Spleen (tissue), 11 donors: Measurements from ENCODE around the gene ADAM23. TPM values are rescaled to one million over a fixed set of nuclear protein-coding genes. Genes with fewer than 3 reads are reported as not detected.

Experiments
- DNase-seq: peaks from one replicate; pipeline ENCODE4 v3.0.0-alpha.2; 2020
- H3K27ac ChIP-seq, 8 donors: fragments of 200-600 bp; sonication (generic) in 7 of 8; 1 replicate in 4 of 8; 2 replicates in 4 of 8; pipeline versions ENCODE4 v1.5.0 to v1.8.0; 2016 to 2021; ENCODE audit warnings: inconsistent platforms in 4 of 8, mild to moderate bottlenecking in 4 of 8, moderate library complexity in 1 of 8
- H3K27me3 ChIP-seq, 7 donors: fragments of 200-600 bp; sonication (generic) in 6 of 7; replicated peaks in 1 of 7; 1 replicate in 4 of 7; 2 replicates in 3 of 7; pipeline versions ENCODE4 v1.5.0 to v1.8.0; 2016 to 2021; ENCODE audit warnings: inconsistent platforms in 3 of 7, mild to moderate bottlenecking in 1 of 7
- H3K36me3 ChIP-seq, 6 donors: fragments of 200-600 bp; sonication (generic) in 5 of 6; 1 replicate in 4 of 6; 2 replicates in 2 of 6; pipeline versions ENCODE4 v1.5.0 to v1.8.0; 2016 to 2021; ENCODE audit warnings: inconsistent platforms in 2 of 6
- H3K4me1 ChIP-seq, 6 donors: fragments of 200-600 bp; sonication (generic) in 5 of 6; 1 replicate in 3 of 6; 2 replicates in 3 of 6; pipeline versions ENCODE4 v1.5.0 to v1.8.0; 2016 to 2021; ENCODE audit warnings: inconsistent platforms in 3 of 6
- H3K4me3 ChIP-seq, 8 donors: fragments of 200-600 bp; sonication (generic) in 7 of 8; 1 replicate in 4 of 8; 2 replicates in 4 of 8; pipeline versions ENCODE4 v1.5.0 to v1.8.0; 2016 to 2021; ENCODE audit warnings: inconsistent platforms in 4 of 8, mild to moderate bottlenecking in 4 of 8, moderate library complexity in 2 of 8
- H3K9me3 ChIP-seq, 8 donors: fragments of 200-600 bp; sonication (generic) in 7 of 8; 1 replicate in 4 of 8; 2 replicates in 4 of 8; pipeline versions ENCODE4 v1.5.0 to v1.8.0; 2016 to 2021; ENCODE audit warnings: inconsistent platforms in 4 of 8
- CTCF ChIP-seq, 11 experiments: fragments of 200-600 bp in 7 of 11; fragments of 450-650 bp in 4 of 11; sonication (generic) in 4 of 11; IDR thresholded peaks in 8 of 11; conservative IDR thresholded peaks in 3 of 11; 1 replicate in 7 of 11; 2 replicates in 4 of 11; pipeline versions ENCODE4 v1.4.0 to v1.8.0; 2016 to 2021; ENCODE audit warnings: antibody characterized with exemption in 11 of 11, inconsistent platforms in 4 of 11, mild to moderate bottlenecking in 1 of 11
- POLR2A ChIP-seq, 3 donors: fragments of 450-650 bp; IDR thresholded peaks; one replicate each; pipeline ENCODE4 v1.5.1; 2017; ENCODE audit warnings: antibody characterized with exemption in 3 of 3, mild to moderate bottlenecking in 1 of 3
- POLR2AphosphoS5 ChIP-seq, 3 donors: sonication (generic); formaldehyde crosslinking; IDR thresholded peaks; one replicate each; pipeline ENCODE4 v1.5.1; 2017; ENCODE audit warnings: antibody characterized with exemption in 3 of 3
- WGBS, 5 donors: extraction: QIAGEN DNeasy Blood & Tissue Kit in 3 of 5; methylation state at CpG; one replicate each; pipeline versions ENCODE4 v1.1.5 to v1.1.7; 2013 to 2018; 5-methylcytosine and 5-hydroxymethylcytosine counted together
- intact Hi-C: fragments of 100-400 bp; cut with DNase I; formaldehyde crosslinking; loops from one replicate; pipeline ENCODE4 v1.15.0; 2023; ENCODE audit warnings: low total_unique reads
- polyA plus RNA-seq, 3 donors: library from polyadenylated mRNA; stranded (reverse); fragments of 200-250 nt; gene quantifications; one replicate each; pipeline ENCODE4 v1.2.1, GENCODE V29; 2013
- total RNA-seq, 7 donors: library from RNA; depleted of rRNA in 3 of 7; stranded (reverse); fragments of >200 nt in 3 of 7; fragmentation: NEBNext Ultra II Directional in 4 of 7; extraction: Animal tissue kit (Norgen Biotek cat#: 25700) in 4 of 7; gene quantifications; one replicate each; pipeline versions ENCODE4 v1.1.0 to v1.2.1, GENCODE V29; 2016 to 2021
- donor health status: healthy with polysubstance abuse.
- donor health status: DM: no; HTN: no; CAD: no; lungs with moderate emphysema.
- donor health status: DM: no; HTN: no; CAD: no.
- donor health status: Bipolar disorder and iron deficiency.
- donor health status: healthy.
- donor health status: DM: no; HTN: no; CAD: no.
- donor health status: DM: yes; HTN: yes; CAD: no.

ADAM23 gene
- total and polyA plus RNA-seq, 10 donors: 0.32 to 2.2 (median 0.86) TPM

DNA sequence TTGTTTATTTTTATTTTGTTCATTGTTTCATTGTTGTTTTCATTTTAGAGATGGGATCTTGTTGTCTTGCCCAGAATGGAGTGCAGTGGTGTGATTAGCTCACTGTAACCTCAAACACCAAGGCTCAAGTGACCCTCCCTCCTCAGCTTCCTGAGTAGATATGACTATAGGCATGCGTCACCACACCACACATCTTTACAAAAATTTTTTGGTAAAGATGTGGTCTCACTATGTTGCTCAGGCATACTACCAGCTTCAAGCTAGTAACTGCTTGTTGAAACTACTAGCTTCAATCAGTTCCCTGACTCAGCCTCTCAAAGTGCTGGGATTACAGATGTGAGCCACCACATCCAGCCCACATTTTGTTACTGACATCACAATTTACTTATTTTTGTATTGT is 213.8 kb downstream of the ADAM23 start:
- Histone ChIP-seq H3K36me3 (no peaks in the 10 kb centered on the region), H3K27me3 (no peaks in the 10 kb centered on the region), H3K27ac (no peak overlapping the region), H3K4me3 (no peak overlapping the region), H3K9me3 (peaks cover 0 to 27% (median 19%) of the 10 kb centered on the region in 8 donors), H3K4me1 (no peaks in the 10 kb centered on the region)
- 72 to 95% (median 91%) methylated on average over 1 of the region's 1 CpG for WGBS, 5 donors
- intact Hi-C loops: no loop called here
- no peak for TF ChIP-seq CTCF (IDR thresholded peaks at IDR 0.05 in 8 of 11, conservative IDR thresholded peaks at IDR 0.05 in 3 of 11)
- TF ChIP-seq POLR2A (IDR thresholded peaks at IDR 0.05): no peak
- no peak for TF ChIP-seq POLR2AphosphoS5 (IDR thresholded peaks at IDR 0.05)
- DNase-seq: no peak

DNA sequence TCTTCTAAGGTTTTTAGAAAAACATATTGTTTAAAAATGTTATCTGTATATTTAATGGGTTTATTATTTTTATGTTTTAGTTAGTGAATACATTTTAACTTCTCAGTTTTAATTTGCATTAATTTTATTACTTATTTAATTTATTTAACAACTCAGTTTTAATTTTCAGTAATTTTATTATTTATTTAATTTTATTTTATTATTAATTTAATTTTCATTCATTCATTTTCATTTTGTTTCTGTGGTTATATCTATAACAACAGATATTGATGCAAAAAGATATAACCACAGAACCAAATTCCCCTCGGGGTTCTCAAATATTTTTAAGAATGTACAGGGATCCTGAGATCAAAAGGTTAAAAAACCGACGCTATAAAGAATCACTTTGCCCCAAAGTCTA is 221.9 kb downstream of the ADAM23 start:
- no peak overlapping the region for H3K4me3 ChIP-seq
- peaks cover 0 to 7% (median 0%) of the 10 kb centered on the region in 7 donors for H3K27me3 ChIP-seq
- no peaks in the 10 kb centered on the region for H3K36me3 ChIP-seq
- intact Hi-C loops: no loop called here
- no peak for DNase-seq
- no peak for TF ChIP-seq POLR2A (IDR thresholded peaks at IDR 0.05)
- WGBS, 5 donors: 79 to 84% (median 84%) methylated on average over 3 of the region's 3 CpGs
- H3K27ac ChIP-seq: no peak overlapping the region
- H3K4me1 ChIP-seq: no peaks in the 10 kb centered on the region
- no peaks in the 10 kb centered on the region for H3K9me3 ChIP-seq

Other genes starting within 250 kb of the ADAM23 start
- 10 to 100 TPM in 6 of 7 donors, 1 to 10 TPM in 1; 8.6 to 14.7 (median 13.4) TPM for gene ZDBF2, start 168.9 kb upstream of the ADAM23 start, total RNA-seq
- gene ZDBF2, start 168.9 kb upstream of the ADAM23 start, polyA plus RNA-seq: 1 to 10 TPM; 1.2 to 1.3 (median 1.2) TPM
- not detected for gene FAM237A, start 199.0 kb downstream of the ADAM23 start, total RNA-seq
- gene FAM237A, start 199.0 kb downstream of the ADAM23 start, polyA plus RNA-seq: not detected